ACC112 (cell line): ENCODE data around the gene SEPTIN2.
"Not testable (repeated sequence)": the region's sequence is repeated elsewhere in the genome, so short reads cannot be mapped to it uniquely, and the experiment has no call there.

Source experiments
- H2AFZ ChIP-seq: fragments of 200-600 bp; sonication (generic); one replicate; pipeline ENCODE4 v1.6.0; 2017; ENCODE audit warnings: antibody characterized with exemption, low read length; ENCODE audit not compliant: unreplicated experiment
- H3K27ac ChIP-seq: fragments of 200-600 bp; sonication (generic); 2 replicates; pipeline ENCODE4 v1.5.1; 2014; ENCODE audit warnings: low read depth, mild to moderate bottlenecking, antibody characterized with exemption, low read length, moderate library complexity
- H3K27me3 ChIP-seq: fragments of 200-600 bp; sonication (generic); 2 replicates; pipeline ENCODE4 v1.6.1; 2014; ENCODE audit warnings: mild to moderate bottlenecking, antibody characterized with exemption, low read length, moderate library complexity, mixed read lengths; ENCODE audit not compliant: insufficient read depth
- H3K36me3 ChIP-seq: fragments of 200-600 bp; sonication (generic); 2 replicates; pipeline ENCODE4 v1.6.1; 2016; ENCODE audit warnings: mild to moderate bottlenecking, antibody characterized with exemption, low read length, moderate library complexity, mixed read lengths; ENCODE audit not compliant: insufficient read depth
- H3K4me1 ChIP-seq: fragments of 200-600 bp; sonication (generic); one replicate; pipeline ENCODE4 v1.6.1; 2016; ENCODE audit warnings: low read length, mixed read lengths; ENCODE audit not compliant: insufficient read depth, unreplicated experiment, control insufficient read depth
- H3K4me3 ChIP-seq: fragments of 200-600 bp; sonication (generic); 2 replicates; pipeline ENCODE4 v1.5.1; 2014; ENCODE audit warnings: mild to moderate bottlenecking, low read depth, low read length
- H3K79me2 ChIP-seq: fragments of 200-600 bp; sonication (generic); one replicate; pipeline ENCODE4 v1.6.0; 2016; ENCODE audit warnings: low read length; ENCODE audit not compliant: control insufficient read depth, unreplicated experiment, insufficient read depth

SEPTIN2 gene

DNA sequence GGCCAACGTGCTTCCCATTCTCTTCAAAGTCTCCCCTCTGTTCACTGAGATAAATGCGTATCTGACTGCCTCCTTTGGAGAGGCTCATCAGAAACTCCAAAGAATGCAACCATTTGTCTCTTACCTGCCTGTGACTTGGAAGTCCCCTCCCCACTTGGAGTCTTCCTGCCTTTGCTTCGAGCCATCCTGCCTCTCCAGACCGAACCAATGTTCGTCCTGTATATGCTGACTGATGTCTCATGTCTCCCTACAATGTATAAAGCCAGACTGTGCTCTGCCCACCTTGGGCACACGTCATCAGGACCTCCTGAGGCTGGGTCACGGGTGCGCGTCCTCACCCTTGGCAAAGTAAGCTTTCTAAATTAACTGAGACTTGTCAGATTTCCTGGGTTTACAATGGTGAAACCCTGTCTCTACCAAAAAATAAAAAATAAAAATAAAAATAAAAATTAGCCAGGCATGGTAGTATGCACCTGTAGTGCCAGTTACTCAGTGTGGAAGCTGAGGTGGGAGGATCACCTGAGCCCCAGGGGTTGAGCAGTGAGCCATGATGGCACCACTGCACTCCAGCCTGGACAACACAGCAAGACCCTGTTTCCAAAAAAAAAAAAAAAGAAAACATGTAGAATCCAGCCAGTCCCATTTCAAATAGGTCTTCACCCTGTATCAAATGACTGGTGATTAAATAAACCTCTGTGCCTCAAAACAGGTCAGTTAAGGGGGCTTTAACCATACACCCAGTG, 29.2 kb upstream of the SEPTIN2 start:
- Histone ChIP-seq H2AFZ (no peak overlapping the region), H3K27ac (no peak overlapping the region)

DNA sequence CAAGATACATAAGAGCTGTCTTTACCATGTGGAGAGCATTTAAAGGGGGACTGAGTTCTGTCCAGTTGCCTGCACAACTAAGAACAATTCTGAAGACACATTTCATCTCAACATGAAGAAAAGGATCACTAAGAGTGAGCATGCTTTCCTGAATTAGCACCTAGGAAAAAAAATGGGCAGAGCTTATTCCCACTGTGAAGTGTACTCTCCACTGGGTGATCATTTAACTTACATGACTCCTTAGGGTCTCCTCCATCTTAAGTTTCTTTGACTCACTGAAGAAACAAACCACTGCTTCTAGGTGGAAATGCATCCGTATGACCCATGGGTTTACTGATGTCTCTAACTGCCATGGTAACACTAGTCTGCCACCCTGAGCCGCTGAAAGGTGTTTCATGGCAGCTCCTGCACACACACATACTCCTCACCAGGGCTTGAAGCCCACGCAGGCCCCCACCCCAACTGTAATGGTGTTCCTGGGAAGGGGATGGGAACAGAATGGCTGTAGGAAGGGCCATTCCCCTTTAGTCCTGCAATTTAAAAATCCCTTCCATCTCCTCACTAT, 27.3 kb upstream of the SEPTIN2 start:
- Histone ChIP-seq H3K79me2 (peaks cover 95% of the 10 kb centered on the region), H3K4me1 (no peaks in the 10 kb centered on the region)

More for the DNA sequence above, 29.2 kb upstream of the SEPTIN2 start:
- Histone ChIP-seq H3K36me3 (no peaks in the 10 kb centered on the region), H3K4me3 (no peak overlapping the region), H3K79me2 (peaks cover 91% of the 10 kb centered on the region), H3K27me3 (no peaks in the 10 kb centered on the region), H3K4me1 (no peaks in the 10 kb centered on the region)

DNA sequence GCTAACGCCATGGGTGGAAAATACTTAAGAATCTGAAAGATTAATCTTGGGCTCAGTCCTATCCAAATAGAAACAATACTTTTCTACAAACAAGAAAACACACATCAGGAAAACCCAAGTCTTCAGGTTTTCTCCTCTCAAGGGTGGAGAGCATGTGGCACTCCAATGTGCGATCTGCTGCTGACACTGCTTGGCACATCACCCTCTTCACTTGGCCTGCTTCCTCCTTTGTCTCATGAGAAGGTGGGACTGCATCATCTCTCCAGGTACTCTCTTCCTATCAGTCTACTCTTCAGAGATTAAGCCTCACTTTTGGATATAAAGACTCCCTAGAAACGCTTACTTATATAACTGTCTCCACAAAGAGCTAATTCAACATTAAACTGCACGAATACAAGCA, 26.7 kb upstream of the SEPTIN2 start:
- Histone ChIP-seq H3K4me3 (no peak overlapping the region), H3K27ac (no peak overlapping the region), H3K27me3 (no peaks in the 10 kb centered on the region), H3K36me3 (no peaks in the 10 kb centered on the region), H2AFZ (no peak overlapping the region), H3K79me2 (peaks cover 96% of the 10 kb centered on the region), H3K4me1 (no peaks in the 10 kb centered on the region)

More for the DNA sequence above, 27.3 kb upstream of the SEPTIN2 start:
- H2AFZ ChIP-seq: no peak overlapping the region
- no peaks in the 10 kb centered on the region for H3K27me3 ChIP-seq
- H3K36me3 ChIP-seq: no peaks in the 10 kb centered on the region
- H3K4me3 ChIP-seq: no peak overlapping the region
- no peak overlapping the region for H3K27ac ChIP-seq

- no peaks in the 10 kb centered on the region for H3K36me3 ChIP-seq
- no peak overlapping the region for H3K4me3 ChIP-seq
- no peaks in the 10 kb centered on the region for H3K4me1 ChIP-seq
- H3K27ac ChIP-seq: no peak overlapping the region
- H3K79me2 ChIP-seq: peaks cover 97% of the 10 kb centered on the region
- no peak overlapping the region for H2AFZ ChIP-seq
- no peaks in the 10 kb centered on the region for H3K27me3 ChIP-seq
Observed at GRCh38 chr2:241289597-241289996, 26.1 kb upstream of the SEPTIN2 start.

DNA sequence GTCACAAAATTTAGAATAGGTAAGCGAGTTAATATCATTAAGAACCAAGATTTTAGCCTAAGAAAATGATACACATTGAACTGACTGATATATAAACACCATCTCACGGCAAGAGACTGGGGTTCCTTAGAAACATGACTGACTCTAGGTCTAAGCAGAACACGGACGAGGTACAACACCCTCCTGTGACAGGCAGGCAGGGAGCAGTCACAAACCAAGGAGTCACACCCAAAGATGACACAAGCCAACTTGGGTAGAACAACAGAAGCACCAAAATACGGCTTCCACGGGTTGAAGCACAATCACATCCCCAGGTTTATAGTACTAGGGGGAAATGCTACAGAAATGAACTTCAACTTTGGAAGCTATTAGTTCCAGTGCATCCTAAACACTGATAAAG, 24.6 kb upstream of the SEPTIN2 start:
- Histone ChIP-seq H3K4me3 (no peak overlapping the region), H2AFZ (no peak overlapping the region), H3K79me2 (peaks cover 96% of the 10 kb centered on the region), H3K27ac (no peak overlapping the region), H3K36me3 (no peaks in the 10 kb centered on the region), H3K27me3 (no peaks in the 10 kb centered on the region), H3K4me1 (no peaks in the 10 kb centered on the region)

GRCh38 chr2:241291977-241292376, 23.7 kb upstream of the SEPTIN2 start:
- H3K4me3 ChIP-seq: no peak overlapping the region
- peaks cover 96% of the 10 kb centered on the region for H3K79me2 ChIP-seq
- peaks cover 7% of the 10 kb centered on the region; the same call in 1 of the 2 replicates for H3K36me3 ChIP-seq
- H3K4me1 ChIP-seq: no peaks in the 10 kb centered on the region
- H3K27ac ChIP-seq: no peak overlapping the region
- H2AFZ ChIP-seq: no peak overlapping the region
- H3K27me3 ChIP-seq: no peaks in the 10 kb centered on the region

DNA sequence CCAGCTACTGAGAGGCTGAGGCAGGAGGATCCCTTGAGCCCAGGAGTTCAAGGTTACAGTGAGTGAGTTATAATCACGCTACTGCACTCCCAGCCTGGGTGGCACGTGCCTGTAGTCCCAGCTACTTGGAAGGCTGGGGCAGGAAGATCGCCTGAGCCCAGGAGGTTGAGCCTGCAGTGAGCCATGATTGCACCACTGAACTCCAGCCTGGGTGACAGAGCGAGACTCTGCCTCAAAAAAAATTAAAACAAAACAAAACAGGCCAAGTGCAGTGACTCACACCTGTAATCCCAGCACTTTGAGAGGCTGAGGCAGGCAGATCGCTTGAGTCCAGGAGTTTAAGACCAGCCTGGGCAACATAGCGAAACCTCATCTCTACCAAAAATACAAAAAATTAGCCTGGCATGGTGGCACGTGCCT, 22.3 kb upstream of the SEPTIN2 start:
- H3K4me3 ChIP-seq, H2AFZ ChIP-seq, H3K27me3 ChIP-seq, H3K27ac ChIP-seq, H3K4me1 ChIP-seq: not testable (repeated sequence)
- peaks cover 13% of the 10 kb centered on the region; the same call in 1 of the 2 replicates for H3K36me3 ChIP-seq
- peaks cover 93% of the 10 kb centered on the region for H3K79me2 ChIP-seq

DNA sequence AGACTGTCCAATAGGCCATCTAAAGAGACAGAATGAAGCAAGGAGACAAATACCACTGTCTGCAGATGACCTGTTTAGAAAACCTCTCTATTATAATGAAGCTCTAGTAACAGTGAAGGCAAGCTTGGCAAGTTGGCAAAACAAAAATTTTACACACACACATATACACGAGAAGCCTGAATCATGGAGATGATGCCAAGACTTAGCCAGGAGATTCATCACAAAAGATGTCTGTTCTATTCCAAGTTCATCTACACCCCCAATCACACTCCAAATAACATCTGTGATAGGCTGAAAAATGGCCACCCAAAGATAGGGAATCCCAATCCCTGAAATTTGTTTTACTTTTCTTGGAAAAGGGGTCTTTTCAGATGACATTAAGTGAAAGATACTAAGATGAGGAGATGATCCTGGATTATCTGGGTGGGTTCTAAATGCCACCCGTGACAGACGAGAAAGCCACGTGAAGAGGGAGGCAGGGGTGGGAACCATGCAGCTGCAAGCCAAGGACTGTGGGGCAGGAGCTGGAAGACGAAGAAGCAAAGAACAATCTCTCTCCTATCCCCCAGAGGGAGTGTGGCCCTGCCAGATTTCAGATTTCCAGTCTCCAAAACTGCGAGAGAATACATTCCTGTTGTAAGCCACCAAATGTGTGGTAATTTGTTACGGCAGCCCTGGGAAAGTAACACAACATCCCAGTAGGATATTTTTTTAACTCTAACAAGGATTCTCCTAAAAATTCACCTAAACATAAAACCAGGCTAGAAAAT, 20.2 kb upstream of the SEPTIN2 start:
- no peak overlapping the region for H2AFZ ChIP-seq
- peaks cover 92% of the 10 kb centered on the region for H3K79me2 ChIP-seq
- H3K36me3 ChIP-seq: peaks cover 13% of the 10 kb centered on the region; the same call in 1 of the 2 replicates
- H3K27ac ChIP-seq: no peak overlapping the region
- no peak overlapping the region for H3K4me3 ChIP-seq
- H3K4me1 ChIP-seq: no peaks in the 10 kb centered on the region
- no peaks in the 10 kb centered on the region for H3K27me3 ChIP-seq

- Histone ChIP-seq H3K4me1 (no peaks in the 10 kb centered on the region), H2AFZ (no peak overlapping the region), H3K79me2 (peaks cover 89% of the 10 kb centered on the region), H3K27me3 (no peaks in the 10 kb centered on the region), H3K36me3 (peaks cover 13% of the 10 kb centered on the region; the same call in 1 of the 2 replicates), H3K4me3 (no peak overlapping the region), H3K27ac (no peak overlapping the region)
Observed at GRCh38 chr2:241296767-241297166, 19.0 kb upstream of the SEPTIN2 start.

GRCh38 chr2:241298673-241299072, 17.1 kb upstream of the SEPTIN2 start:
- Histone ChIP-seq H3K79me2 (peaks cover 90% of the 10 kb centered on the region), H3K27ac (no peak overlapping the region), H3K4me3 (no peak overlapping the region), H3K4me1 (no peaks in the 10 kb centered on the region), H3K27me3 (no peaks in the 10 kb centered on the region), H3K36me3 (peaks cover 13% of the 10 kb centered on the region; the same call in 1 of the 2 replicates), H2AFZ (no peak overlapping the region)
